ENCODE results near the gene CA6. TPM values are rescaled to one million over a fixed set of nuclear protein-coding genes. Genes with fewer than 3 reads are reported as not detected.

The CA6 gene
- polyA plus RNA-seq, 2 of the 4 experiments (the other 2 are of a cell fraction) = not detected

DNA sequence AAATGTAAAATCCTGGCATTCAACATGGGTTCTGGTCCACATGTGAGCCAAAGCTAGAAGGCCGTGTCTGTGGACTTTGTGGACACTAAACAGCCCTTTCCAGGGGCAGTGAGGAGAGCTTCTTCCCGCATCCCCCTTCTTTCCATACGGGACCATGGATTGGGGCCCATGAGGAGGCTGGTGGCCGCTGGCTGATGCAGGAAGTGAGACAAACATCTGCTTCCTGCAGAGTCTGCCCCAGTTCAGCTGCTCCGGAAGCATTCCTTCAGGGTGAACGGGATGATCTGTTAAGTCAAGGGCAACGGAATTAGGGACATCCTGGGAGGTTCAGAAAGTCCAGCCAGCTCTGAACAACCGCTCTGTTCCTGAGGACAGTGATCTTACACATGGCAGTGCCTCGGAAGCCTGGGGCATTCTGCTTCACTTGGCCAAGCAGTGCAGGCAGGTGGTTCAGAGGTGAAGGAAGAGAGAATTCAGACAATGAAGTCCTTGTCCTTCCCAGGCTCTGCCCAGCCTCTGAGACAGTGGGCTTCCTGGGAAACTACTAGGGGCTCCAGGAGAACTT, 1.5 kb downstream of the CA6 start (continued):
- TF ChIP-seq, protein P1, sequence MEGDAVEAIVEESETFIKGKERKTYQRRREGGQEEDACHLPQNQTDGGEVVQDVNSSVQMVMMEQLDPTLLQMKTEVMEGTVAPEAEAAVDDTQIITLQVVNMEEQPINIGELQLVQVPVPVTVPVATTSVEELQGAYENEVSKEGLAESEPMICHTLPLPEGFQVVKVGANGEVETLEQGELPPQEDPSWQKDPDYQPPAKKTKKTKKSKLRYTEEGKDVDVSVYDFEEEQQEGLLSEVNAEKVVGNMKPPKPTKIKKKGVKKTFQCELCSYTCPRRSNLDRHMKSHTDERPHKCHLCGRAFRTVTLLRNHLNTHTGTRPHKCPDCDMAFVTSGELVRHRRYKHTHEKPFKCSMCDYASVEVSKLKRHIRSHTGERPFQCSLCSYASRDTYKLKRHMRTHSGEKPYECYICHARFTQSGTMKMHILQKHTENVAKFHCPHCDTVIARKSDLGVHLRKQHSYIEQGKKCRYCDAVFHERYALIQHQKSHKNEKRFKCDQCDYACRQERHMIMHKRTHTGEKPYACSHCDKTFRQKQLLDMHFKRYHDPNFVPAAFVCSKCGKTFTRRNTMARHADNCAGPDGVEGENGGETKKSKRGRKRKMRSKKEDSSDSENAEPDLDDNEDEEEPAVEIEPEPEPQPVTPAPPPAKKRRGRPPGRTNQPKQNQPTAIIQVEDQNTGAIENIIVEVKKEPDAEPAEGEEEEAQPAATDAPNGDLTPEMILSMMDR (IDR thresholded peaks at IDR 0.05) = no peak

- H3K27ac ChIP-seq = no peak overlapping the region
- no peak for ATAC-seq
- no peak for DNase-seq (ENCODE audit: low read depth in 1 of 2, low spot score in 1 of 2)
- H3K4me3 ChIP-seq = no peak overlapping the region
- TF ChIP-seq POLR2AphosphoS2 (conservative IDR thresholded peaks at IDR 0.05; ENCODE audit: low read length) (no peak), ZFP36 (IDR thresholded peaks at IDR 0.05; ENCODE audit: borderline replicate concordance, partially characterized antibody) (no peak), HES2 (IDR thresholded peaks at IDR 0.05) (no peak), HOXA7 (CRISPR knock-in tag; IDR thresholded peaks at IDR 0.05) (no peak), RNF2 (IDR thresholded peaks at IDR 0.05; ENCODE audit: borderline replicate concordance, low read depth) (no peak), CEBPB (IDR thresholded peaks at IDR 0.05) (no peak), FOSB (CRISPR knock-in tag; IDR thresholded peaks at IDR 0.05) (no peak), HOXB5 (CRISPR knock-in tag; IDR thresholded peaks at IDR 0.05) (no peak), USF2 (IDR thresholded peaks at IDR 0.05) (no peak), NR3C1 (IDR thresholded peaks at IDR 0.05) (no peak)
- H3K4me1 ChIP-seq = no peaks in the 10 kb centered on the region
- no peak for FAIRE-seq
- CTCF ChIA-PET = interaction anchor here (0.6 to 1.7 kb wide), 4 partner anchors 10 to 37 kb away, joined by 3 read pairs; no protein-coding TSS in a partner anchor
- POLR2A ChIA-PET = no interaction called here
- 14% methylated on average over 2 of the region's 3 CpGs for WGBS (ENCODE audit: missing lambda C conversion rate)
- H3K9me3 ChIP-seq = no peaks in the 10 kb centered on the region
- H3K4me2 ChIP-seq = no peak overlapping the region
These were observed 4.6 kb downstream of the CA6 start for GRCh38 chr1:8950309-8950708.

DNA sequence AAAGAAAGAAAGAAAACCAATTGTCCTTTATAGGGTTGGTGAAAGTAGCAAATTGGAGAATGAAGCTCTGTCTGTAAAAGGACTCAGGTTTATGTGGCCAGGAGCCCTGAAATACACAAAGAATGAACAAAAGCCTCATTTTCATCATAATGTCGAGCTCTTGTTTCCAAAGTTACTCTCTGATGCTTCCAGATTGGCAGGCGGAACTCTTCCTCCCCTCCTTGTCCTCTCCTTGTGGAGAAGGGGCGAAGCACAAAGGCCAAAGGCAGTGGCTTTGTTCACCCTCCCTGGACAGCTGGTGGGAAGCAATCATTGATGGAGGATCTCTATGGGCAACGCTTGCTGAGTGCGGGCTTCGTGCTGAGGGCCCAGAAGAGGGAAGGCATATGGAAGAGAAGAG, 5.6 kb downstream of the CA6 start:
- Histone ChIP-seq H3K9me3 (no peaks in the 10 kb centered on the region), H3K4me3 (no peak overlapping the region), H3K4me2 (no peak overlapping the region), H3K27ac (no peak overlapping the region), H3K4me1 (no peaks in the 10 kb centered on the region)
- FAIRE-seq = no peak
- TF ChIP-seq TFCP2L1 (CRISPR knock-in tag; IDR thresholded peaks at IDR 0.05) = no peak
- TF ChIP-seq RAD21 (conservative IDR thresholded peaks at IDR 0.05 in 1 of 2, IDR thresholded peaks at IDR 0.05 in 1 of 2) = no peak
- TF ChIP-seq CEBPB (IDR thresholded peaks at IDR 0.05) = no peak
- TF ChIP-seq FOSL2 (IDR thresholded peaks at IDR 0.05) = no peak
- no peak for TF ChIP-seq FOSL2 (CRISPR knock-in tag; IDR thresholded peaks at IDR 0.05)
- no peak for TF ChIP-seq HEYL (CRISPR knock-in tag; IDR thresholded peaks at IDR 0.05)
- TF ChIP-seq NFE2L2 (conservative IDR thresholded peaks at IDR 0.05; ENCODE audit: low read length) = no peak
- TF ChIP-seq HOXB5 (CRISPR knock-in tag; IDR thresholded peaks at IDR 0.05) = no peak
- no peak for TF ChIP-seq ZC3H11A (IDR thresholded peaks at IDR 0.05)
- no peak for TF ChIP-seq ELK1 (IDR thresholded peaks at IDR 0.05; ENCODE audit: low read depth, low read length)
- TF ChIP-seq HES2 (IDR thresholded peaks at IDR 0.05) = no peak
- no peak for ATAC-seq
- CTCF ChIA-PET = interaction anchor here (1.0 to 1.2 kb wide), 2 partner anchors 33 to 67 kb away, joined by 3 to 4 read pairs; no protein-coding TSS in a partner anchor
- POLR2A ChIA-PET = no interaction called here
- no peak for DNase-seq (ENCODE audit: low read depth in 1 of 2, low spot score in 1 of 2)
- 61% methylated on average over 6 of the region's 6 CpGs for WGBS (ENCODE audit: missing lambda C conversion rate)

All from A549 (cell line).